Fibroblast of mammary gland (primary cell): Measurements from ENCODE around the gene CBLN3.

Experiments
- DNase-seq: peaks from one replicate; pipeline ENCODE4 v3.0.0-alpha.2; 2010; ENCODE audit warnings: low read depth
- H3K4me3 ChIP-seq: 2 replicates; pipeline ENCODE4 v1.5.1; 2011; ENCODE audit warnings: low read depth, mild to moderate bottlenecking, low read length, moderate library complexity; ENCODE audit not compliant: control insufficient read depth
- TF ChIP-seq, protein P1 (sequence below): conservative IDR thresholded peaks from 2 replicates; pipeline ENCODE4 v1.5.1; 2011; ENCODE audit warnings: low read depth, low read length, inconsistent platforms; ENCODE audit not compliant: control insufficient read depth, insufficient read depth

CBLN3 gene

GRCh38 chr14:24378981-24379906, 50.2 kb downstream of the CBLN3 start:
- no peak for DNase-seq
- no peak overlapping the region for H3K4me3 ChIP-seq
- TF ChIP-seq, protein P1, sequence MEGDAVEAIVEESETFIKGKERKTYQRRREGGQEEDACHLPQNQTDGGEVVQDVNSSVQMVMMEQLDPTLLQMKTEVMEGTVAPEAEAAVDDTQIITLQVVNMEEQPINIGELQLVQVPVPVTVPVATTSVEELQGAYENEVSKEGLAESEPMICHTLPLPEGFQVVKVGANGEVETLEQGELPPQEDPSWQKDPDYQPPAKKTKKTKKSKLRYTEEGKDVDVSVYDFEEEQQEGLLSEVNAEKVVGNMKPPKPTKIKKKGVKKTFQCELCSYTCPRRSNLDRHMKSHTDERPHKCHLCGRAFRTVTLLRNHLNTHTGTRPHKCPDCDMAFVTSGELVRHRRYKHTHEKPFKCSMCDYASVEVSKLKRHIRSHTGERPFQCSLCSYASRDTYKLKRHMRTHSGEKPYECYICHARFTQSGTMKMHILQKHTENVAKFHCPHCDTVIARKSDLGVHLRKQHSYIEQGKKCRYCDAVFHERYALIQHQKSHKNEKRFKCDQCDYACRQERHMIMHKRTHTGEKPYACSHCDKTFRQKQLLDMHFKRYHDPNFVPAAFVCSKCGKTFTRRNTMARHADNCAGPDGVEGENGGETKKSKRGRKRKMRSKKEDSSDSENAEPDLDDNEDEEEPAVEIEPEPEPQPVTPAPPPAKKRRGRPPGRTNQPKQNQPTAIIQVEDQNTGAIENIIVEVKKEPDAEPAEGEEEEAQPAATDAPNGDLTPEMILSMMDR, result no peak

GRCh38 chr14:24378327-24378726, 51.1 kb downstream of the CBLN3 start:
- DNase-seq, result no peak
- no peak overlapping the region for H3K4me3 ChIP-seq
- TF ChIP-seq, protein P1, result no peak

GRCh38 chr14:24377657-24378056, 51.8 kb downstream of the CBLN3 start:
- no peak overlapping the region for H3K4me3 ChIP-seq
- TF ChIP-seq, protein P1, result no peak
- no peak for DNase-seq

GRCh38 chr14:24377126-24377525, 52.3 kb downstream of the CBLN3 start:
- H3K4me3 ChIP-seq, result no peak overlapping the region
- TF ChIP-seq, protein P1, result no peak
- no peak for DNase-seq
